ENCODE data around the gene PEPD. TPM values are rescaled to one million over a fixed set of nuclear protein-coding genes. Genes with fewer than 3 reads are reported as not detected.
A peak's percentile ranks its signal among the peaks of the same experiment; 100 is the strongest.

PEPD gene
- total RNA-seq, 4 donors from 2014 or later = 40.1 to 61.4 (median 53.4) TPM

DNA sequence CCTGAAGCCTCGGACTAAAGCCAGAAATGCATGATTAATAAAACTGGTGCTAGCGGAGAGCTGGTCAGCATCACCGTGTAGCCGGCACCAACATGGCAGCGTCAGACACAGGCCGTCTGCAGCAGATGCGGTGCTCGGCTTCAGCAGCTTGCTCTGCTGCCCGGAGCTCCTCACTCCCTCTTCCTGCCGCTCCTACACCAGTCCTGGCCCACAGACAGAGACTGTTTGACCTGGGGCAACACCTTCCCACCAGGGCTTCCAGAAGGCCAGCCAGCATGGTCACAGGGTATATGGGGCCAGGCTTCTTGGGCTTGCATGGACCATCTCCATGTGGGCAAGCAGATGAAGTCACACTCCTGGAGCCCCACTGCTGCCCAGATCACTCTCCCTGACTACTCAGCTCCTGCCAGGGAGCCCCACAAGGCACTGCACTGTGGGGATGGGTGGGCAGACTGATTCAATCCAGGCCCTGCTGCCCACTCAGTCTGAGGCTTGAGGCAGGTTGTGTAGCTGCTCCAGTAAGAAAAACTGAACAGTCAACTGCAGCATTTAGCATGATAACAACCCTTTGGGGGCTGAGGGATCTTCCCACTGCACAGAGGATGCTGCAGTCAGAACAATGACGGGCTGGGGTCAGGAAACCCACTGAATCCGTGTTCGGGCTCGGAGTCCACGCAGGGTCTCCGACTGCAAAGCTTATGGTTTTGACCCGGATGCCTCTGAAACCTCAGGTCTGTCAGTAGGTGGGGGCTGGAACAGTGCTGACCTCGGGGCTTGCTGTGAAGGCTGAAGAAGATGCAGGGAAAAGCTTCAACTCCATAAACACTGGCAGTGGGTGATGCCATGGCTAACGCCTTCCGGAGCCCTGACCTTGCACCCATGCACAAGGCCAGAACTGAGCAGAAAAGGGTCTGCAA, 102.5 kb downstream of the PEPD start:
- Histone ChIP-seq H3K27ac (no peak overlapping the region), H3K4me1 (peaks cover 0 to 10% (median 0%) of the 10 kb centered on the region in 3 donors), H3K36me3 (no peaks in the 10 kb centered on the region), H3K27me3 (no peaks in the 10 kb centered on the region), H3K4me3 (no peak overlapping the region), H3K9me3 (no peaks in the 10 kb centered on the region)
- TF ChIP-seq, protein P1, sequence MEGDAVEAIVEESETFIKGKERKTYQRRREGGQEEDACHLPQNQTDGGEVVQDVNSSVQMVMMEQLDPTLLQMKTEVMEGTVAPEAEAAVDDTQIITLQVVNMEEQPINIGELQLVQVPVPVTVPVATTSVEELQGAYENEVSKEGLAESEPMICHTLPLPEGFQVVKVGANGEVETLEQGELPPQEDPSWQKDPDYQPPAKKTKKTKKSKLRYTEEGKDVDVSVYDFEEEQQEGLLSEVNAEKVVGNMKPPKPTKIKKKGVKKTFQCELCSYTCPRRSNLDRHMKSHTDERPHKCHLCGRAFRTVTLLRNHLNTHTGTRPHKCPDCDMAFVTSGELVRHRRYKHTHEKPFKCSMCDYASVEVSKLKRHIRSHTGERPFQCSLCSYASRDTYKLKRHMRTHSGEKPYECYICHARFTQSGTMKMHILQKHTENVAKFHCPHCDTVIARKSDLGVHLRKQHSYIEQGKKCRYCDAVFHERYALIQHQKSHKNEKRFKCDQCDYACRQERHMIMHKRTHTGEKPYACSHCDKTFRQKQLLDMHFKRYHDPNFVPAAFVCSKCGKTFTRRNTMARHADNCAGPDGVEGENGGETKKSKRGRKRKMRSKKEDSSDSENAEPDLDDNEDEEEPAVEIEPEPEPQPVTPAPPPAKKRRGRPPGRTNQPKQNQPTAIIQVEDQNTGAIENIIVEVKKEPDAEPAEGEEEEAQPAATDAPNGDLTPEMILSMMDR (IDR thresholded peaks at IDR 0.05) = no peak
- no peak for TF ChIP-seq POLR2A (IDR thresholded peaks at IDR 0.05)
- intact Hi-C loops (cut with DNase I) = no loop called here
- 86 to 87% methylated on average over 12 to 16 of the region's 20 CpGs for WGBS, 2 donors
- no peak for DNase-seq

DNA sequence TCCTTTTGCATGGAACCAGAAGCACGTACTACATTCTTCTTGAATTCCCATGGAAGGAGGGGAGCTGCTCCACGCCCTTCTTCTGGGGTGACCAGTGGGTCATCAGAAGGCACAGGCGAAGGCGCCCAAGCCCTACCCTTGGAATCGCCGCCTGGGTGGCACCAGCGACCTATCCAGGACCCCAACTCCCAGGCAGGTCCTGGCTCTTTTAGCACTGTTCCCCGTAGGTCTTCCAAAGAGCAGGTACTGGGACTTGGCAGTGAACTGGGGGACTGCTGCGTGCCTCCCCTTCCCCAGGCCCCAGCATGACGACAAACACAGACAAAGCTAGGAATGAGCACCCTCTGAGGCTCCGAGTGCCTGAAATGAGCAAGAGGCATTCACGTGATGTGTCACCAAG, 103.1 kb downstream of the PEPD start:
- Histone ChIP-seq H3K27ac (no peak overlapping the region), H3K4me1 (peaks cover 0 to 10% (median 0%) of the 10 kb centered on the region in 3 donors), H3K27me3 (no peaks in the 10 kb centered on the region), H3K9me3 (no peaks in the 10 kb centered on the region), H3K36me3 (no peaks in the 10 kb centered on the region), H3K4me3 (no peak overlapping the region)
- no peak for DNase-seq
- intact Hi-C loops (cut with DNase I) = no loop called here
- no peak for TF ChIP-seq POLR2A (IDR thresholded peaks at IDR 0.05)
- TF ChIP-seq, protein P1 (IDR thresholded peaks at IDR 0.05) = no peak
- 78 to 87% methylated on average over 5 to 6 of the region's 12 CpGs for WGBS, 2 donors

DNA sequence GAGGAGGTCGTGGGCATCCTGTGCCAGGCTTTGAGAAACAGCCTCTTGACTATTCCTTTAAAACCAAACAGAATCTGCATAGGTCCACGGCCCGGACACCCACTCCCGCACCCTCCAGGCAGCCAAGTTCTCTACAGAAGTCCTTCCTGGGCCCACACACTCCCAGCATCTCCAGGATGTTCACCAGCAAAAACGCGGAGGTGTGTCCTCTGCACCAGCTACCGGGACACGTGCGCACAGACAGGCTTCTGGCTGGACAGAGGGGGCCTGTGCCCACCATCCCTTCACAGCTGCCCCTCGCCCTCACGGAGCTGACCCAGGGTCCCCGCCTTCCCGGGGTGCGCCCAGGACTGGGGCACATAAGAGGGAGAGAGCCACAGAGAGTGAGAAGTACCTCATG, 103.8 kb downstream of the PEPD start:
- WGBS, 2 donors = 77 to 92% methylated on average over 3 to 5 of the region's 14 CpGs
- Histone ChIP-seq H3K27me3 (no peaks in the 10 kb centered on the region), H3K9me3 (no peaks in the 10 kb centered on the region), H3K27ac (no peak overlapping the region), H3K4me3 (no peak overlapping the region), H3K4me1 (peaks cover 0 to 14% (median 0%) of the 10 kb centered on the region in 3 donors), H3K36me3 (no peaks in the 10 kb centered on the region)
- no peak for DNase-seq
- TF ChIP-seq, protein P1 (IDR thresholded peaks at IDR 0.05) = no peak
- no peak for TF ChIP-seq POLR2A (IDR thresholded peaks at IDR 0.05)
- intact Hi-C loops (cut with DNase I) = no loop called here

DNA sequence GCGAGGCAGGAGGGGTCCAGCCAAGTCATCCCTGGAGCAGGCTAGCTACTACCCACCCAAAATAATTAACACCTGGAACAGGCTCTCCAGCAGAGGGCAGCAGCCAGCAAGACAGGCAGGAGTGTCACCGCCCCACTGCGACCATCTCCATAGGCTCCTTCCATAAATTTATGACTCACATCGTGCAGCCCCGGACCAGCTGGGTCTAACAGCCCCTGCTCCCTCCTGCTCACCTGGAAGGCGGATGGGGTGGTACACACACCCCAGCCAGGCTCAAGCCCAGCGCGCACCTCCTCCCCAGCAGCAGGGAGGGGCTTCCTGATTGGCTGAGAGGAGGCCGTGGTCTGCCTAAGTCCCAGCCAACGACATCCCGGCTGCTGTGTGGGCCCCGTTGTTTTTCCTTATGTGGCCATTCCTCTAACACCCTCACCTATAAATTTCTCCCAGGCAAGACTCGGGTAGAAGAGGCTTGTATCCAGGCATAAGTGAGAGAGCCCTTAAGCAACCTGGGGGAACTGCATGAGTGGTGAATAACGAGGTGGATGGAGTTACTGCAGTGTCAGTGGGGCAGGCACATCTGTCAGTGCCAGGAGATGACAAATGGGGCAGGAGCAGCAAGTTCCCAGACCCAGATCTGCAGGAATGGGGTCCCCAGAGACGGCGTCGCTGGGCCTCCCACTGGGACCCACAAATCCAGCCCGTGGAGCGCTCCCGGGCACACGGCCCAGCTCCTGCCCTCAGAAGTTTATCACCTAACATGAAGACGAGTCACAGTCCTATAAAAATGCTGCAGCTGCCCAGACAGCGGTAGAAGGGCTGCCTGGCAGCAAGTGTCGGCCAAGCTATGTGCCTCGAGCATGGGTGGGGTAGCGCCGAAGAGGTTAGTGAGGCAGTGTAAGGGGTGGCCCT, 105.0 kb downstream of the PEPD start:
- Histone ChIP-seq H3K4me3 (no peak overlapping the region), H3K9me3 (no peaks in the 10 kb centered on the region), H3K27me3 (no peaks in the 10 kb centered on the region), H3K36me3 (peaks cover 0 to under 1% (median 0%) of the 10 kb centered on the region in 3 donors), H3K4me1 (peaks cover 0 to 16% (median 0%) of the 10 kb centered on the region in 3 donors), H3K27ac (no peak overlapping the region)
- no peak for DNase-seq
- TF ChIP-seq, protein P1 (IDR thresholded peaks at IDR 0.05) = peak; percentile 59 to 75 (median 65)
- TF ChIP-seq POLR2A (IDR thresholded peaks at IDR 0.05) = no peak
- intact Hi-C loops (cut with DNase I) = no loop called here
- 31 to 46% methylated on average over 9 to 11 of the region's 27 CpGs for WGBS, 2 donors

All from esophagus squamous epithelium (tissue), 5 donors.